Measurements from ENCODE around the gene HDGFL2.

HDGFL2 gene

DNA sequence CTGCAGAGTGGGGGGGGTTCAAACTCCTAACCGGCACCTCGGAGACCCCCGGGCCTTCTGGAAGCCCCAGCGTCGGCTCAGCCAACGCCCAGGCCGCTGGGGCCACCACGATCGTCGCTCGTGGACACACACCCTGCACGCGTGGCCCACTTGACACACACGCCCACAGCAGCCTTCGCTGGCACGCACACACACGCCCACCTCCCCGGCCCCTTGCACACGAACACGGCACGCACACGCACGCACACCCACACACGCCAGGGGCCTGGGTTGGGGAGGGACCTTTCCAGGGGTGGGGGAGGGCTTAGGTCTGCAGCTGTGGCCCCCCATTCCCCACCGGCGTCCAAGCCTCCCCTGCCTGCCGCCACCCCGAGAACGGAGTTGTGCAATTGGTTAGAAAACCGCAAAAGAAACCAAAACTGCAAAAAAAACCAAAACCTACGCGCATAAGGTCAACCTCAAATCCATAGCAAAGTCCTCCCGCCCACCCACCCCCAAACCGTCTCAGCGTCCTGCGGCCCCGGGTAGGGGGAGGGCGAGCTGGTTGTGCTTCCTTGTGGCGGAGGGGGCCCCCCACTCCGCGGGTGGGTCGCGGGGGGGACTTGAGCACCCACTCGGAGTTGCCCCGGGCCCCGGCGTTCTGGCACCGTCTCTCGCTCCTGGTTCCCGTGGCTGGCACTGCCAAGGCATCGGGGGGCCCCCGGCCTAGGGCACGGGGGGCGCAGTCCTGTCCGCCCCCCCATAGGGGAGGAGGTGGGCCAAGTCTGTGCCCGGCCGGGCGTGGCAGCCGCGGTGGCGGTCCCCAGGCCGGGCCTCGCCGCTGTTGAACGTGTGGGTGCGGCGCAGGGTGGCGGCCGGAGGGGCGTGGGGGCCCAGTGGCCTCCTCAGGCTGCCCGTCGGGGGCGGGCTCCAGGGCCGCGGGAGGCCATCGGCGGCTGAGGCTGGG, 71.1 kb downstream of the HDGFL2 start:
- H3K4me3 ChIP-seq (ENCODE audit: low read length) = no peak overlapping the region
- DNase-seq (ENCODE audit: low read depth) = no peak
- TF ChIP-seq, protein P1, sequence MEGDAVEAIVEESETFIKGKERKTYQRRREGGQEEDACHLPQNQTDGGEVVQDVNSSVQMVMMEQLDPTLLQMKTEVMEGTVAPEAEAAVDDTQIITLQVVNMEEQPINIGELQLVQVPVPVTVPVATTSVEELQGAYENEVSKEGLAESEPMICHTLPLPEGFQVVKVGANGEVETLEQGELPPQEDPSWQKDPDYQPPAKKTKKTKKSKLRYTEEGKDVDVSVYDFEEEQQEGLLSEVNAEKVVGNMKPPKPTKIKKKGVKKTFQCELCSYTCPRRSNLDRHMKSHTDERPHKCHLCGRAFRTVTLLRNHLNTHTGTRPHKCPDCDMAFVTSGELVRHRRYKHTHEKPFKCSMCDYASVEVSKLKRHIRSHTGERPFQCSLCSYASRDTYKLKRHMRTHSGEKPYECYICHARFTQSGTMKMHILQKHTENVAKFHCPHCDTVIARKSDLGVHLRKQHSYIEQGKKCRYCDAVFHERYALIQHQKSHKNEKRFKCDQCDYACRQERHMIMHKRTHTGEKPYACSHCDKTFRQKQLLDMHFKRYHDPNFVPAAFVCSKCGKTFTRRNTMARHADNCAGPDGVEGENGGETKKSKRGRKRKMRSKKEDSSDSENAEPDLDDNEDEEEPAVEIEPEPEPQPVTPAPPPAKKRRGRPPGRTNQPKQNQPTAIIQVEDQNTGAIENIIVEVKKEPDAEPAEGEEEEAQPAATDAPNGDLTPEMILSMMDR (IDR thresholded peaks at IDR 0.05; ENCODE audit: insufficient read depth, low read depth, low read length, missing control alignments) = no peak

DNA sequence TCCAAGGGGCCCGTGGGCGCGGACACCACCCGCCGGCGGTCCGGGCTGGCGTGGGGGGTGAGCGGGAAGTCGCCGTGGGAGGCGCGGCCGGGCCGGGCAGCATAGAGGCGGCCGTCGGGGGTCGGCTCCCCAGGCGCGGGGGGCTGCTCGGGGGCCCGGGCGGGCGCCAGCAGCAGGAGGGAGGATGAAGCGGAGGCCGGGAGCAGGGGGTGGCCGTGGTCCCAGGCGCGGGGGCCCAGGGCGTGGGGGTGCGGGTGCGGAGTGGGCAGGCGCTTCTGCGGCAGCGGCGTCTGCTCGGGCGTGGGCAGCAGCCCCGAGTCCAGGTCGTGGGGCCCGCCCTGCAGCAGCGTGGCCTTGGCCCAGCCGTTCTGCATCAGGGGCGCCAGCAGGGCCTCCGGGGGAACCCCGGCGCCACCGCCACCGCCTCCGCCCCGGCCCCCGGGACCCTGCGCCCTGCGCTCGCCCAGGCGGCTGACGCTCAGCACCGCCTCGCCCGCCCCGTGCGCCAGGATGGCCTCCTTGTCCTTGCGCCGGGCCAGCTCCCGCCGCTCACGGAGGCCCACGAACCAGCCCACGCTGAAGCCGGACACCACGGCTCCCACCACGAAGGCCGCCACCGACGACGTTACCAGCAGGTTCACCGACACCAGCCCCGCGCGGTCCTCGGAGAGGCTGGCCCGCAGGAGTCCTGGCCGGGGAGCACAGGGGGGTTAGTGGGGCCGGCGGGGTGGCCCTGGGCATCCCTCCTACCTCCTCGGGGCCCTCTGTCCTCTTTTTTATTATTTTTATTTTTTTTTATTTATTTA, 71.9 kb downstream of the HDGFL2 start:
- H3K4me3 ChIP-seq (ENCODE audit: low read length) = no peak overlapping the region
- DNase-seq (ENCODE audit: low read depth) = no peak
- TF ChIP-seq, protein P1 (IDR thresholded peaks at IDR 0.05; ENCODE audit: insufficient read depth, low read depth, low read length, missing control alignments) = no peak

DNA sequence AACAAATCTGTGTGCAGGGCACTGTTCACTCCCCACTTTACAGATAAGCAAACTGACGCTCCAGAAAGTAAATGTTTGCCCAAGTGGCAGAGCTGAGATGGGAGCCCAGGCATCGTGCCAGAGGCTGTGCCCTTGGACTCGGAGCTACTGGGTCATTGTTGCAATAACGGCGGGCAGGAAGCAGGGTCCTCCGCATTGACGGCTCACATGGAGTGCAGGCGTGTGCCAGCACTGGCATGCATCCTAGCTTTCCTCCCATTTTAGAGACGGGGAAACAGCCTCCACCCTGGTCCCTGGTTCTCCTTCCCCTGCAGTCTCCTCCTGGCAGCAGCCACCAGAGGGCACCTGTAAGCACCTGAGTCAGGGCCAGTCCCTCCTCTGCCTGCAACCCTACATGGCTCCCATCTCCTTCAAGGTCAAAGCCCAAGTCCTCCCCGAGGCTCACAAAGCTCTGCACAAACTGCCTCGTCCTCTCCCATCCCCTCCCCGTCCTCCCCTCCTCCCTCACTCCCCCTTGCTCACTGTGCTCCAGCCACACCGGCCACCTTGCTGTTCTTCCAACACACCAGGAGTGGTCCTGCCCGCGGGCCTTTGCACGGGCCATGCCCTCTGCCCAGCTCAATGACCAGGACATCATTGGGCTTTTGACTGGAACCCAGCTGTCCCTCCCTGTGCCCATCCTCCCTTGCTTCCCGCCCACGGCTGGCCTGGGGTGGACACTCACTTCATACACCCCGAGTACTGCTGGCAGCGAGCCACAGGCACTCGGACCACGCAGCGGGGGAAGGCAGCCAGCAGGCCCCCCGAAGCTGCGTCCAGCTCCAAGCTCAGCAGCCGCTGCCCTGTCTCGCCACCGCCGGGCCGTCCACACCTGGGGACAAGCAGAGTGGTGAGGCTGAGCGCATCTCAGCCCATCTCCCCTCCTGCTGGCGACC, 75.5 kb downstream of the HDGFL2 start:
- DNase-seq (ENCODE audit: low read depth) = peak; percentile 22
- TF ChIP-seq, protein P1 (IDR thresholded peaks at IDR 0.05; ENCODE audit: insufficient read depth, low read depth, low read length, missing control alignments) = peak; percentile 45
- no peak overlapping the region for H3K4me3 ChIP-seq (ENCODE audit: low read length)

DNA sequence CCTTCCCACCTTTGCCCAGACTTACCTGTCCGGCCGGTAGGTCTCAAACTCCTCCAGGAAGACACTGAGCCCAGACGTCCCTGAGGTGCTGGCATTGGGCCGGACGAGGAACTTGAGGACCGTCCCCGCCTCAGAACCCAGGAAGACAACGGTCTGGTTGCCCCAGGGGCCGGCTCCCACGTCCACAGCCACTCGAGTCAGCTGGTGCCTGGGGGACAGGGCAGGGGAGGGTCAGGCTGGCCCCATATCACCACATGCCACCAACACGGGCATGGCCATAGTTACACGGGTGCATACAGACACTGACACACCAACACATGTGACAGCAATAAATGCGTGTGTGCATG, 76.1 kb downstream of the HDGFL2 start:
- TF ChIP-seq, protein P1 (IDR thresholded peaks at IDR 0.05; ENCODE audit: insufficient read depth, low read depth, low read length, missing control alignments) = no peak
- DNase-seq (ENCODE audit: low read depth) = no peak
- no peak overlapping the region for H3K4me3 ChIP-seq (ENCODE audit: low read length)

DNA sequence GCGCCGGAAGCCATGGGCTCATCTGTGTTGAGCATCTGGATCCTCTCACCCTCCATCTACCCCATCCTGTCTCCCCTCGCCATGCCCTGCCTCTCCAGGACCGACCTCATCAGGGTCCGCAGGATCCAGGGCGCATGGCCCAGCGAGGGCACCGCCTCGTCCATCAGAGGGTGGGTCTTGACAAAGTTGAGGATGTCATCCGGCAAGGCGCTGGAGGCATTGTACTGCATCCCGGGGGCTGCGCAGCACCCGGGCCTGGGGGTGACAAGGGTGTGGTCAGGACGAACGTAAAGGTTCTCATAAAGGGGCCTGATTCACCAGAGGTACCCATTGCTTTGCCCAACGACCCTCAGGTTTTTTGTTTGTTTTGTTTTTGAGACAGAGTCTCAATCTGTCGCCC, 77.9 kb downstream of the HDGFL2 start:
- TF ChIP-seq, protein P1 (IDR thresholded peaks at IDR 0.05; ENCODE audit: insufficient read depth, low read depth, low read length, missing control alignments) = no peak
- H3K4me3 ChIP-seq (ENCODE audit: low read length) = no peak overlapping the region
- DNase-seq (ENCODE audit: low read depth) = no peak

DNA sequence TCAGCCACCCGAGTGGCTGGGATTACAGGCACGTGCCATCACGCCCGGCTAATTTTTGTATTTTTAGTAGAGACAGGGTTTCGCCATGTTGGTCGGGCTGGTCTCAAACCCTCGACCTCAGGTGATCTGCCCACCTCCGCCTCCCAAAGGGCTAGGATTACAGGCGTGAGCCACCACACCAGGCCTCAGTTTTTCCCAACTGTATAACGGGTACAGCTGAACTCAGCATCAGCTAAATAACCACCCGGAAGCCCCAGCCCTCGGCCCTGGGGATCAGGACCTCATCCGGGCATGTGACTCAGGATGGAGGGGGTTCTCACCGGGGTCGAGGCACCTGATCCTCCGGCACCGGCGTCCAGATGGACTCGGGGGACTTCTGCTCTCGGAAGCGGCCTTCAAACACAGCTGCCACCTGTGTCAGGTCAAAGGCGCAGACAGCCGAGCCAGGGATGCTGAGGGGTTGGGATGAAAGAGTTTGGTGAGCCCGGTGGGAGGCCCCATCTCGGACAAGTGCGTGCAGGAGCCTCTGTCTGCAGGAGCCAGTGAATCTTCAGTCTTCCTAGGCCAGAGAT, 78.5 kb downstream of the HDGFL2 start:
- H3K4me3 ChIP-seq (ENCODE audit: low read length) = no peak overlapping the region
- DNase-seq (ENCODE audit: low read depth) = no peak
- TF ChIP-seq, protein P1 (IDR thresholded peaks at IDR 0.05; ENCODE audit: insufficient read depth, low read depth, low read length, missing control alignments) = no peak
